Suppressor macrophage (primary cell): ENCODE results near the gene WNT7A.

Source experiments
- DNase-seq, 4 experiments: peaks; one replicate each; pipeline ENCODE4 v3.0.0-alpha.2; 2020 to 2022

Gene WNT7A

DNA sequence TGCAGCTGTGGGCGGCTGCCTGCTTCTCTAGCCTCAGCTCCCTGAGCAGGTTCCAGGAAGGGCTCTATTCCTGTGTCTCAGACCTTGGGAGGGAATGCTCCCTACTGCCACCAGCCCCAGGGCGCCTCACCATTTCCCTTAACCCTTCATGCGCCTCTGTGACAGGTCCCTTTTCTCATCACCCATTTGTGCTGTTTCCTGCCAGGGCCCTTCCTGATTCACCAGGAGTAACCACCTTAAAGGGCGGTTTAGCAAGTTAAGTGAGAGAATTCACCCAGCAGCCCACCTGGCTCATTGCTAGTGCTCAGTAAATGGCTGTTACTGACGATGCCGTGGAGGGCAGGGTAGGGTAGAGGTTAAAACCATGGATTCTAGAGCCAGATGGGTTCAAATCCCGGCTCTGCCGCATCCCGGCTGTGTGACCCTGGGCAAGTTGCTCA, 87.8 kb downstream of the WNT7A start:
- DNase-seq = no peak

GRCh38 chr3:13791198-13792050, 88.4 kb downstream of the WNT7A start:
- DNase-seq = no peak

DNA sequence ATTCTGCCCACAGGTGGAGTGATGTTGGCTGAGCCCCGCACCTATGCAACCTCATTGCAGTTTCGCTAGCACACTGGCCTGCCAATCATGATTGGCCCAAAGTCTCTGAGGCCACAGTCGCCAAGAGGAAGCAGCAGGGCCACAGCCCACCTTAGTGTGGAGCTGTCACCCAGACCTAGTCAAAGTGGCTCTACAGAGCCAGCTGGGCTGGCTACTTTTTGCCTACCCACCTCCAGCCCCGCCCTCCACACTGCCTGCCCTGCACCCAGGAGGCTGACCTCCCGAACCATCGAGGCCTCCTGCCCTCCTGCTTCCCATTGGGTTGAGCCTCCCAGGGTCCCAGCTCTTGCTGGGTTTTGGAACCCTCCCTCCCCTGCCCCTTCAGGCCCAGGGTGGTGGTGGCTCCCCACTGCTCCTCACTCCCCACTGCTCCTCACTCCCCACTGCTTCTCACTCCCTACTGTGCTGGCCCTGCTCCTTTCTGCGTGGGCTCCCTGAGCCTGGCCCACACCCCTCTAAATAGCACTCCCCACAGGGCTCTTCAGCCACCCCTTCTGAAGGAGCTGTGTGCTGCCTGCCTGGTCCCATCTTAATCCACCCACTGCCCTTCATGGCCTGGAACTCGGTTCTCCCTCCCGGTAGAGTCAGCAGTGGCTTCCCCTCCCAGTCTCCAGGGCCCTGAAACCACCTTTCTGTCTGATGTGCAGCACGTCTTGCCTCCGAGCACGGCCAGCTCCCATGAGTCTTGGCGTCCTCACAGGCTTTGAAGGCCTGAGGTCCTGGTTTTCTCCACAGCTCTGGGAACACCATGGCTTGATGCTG, 89.3 kb downstream of the WNT7A start:
- no peak for DNase-seq

DNA sequence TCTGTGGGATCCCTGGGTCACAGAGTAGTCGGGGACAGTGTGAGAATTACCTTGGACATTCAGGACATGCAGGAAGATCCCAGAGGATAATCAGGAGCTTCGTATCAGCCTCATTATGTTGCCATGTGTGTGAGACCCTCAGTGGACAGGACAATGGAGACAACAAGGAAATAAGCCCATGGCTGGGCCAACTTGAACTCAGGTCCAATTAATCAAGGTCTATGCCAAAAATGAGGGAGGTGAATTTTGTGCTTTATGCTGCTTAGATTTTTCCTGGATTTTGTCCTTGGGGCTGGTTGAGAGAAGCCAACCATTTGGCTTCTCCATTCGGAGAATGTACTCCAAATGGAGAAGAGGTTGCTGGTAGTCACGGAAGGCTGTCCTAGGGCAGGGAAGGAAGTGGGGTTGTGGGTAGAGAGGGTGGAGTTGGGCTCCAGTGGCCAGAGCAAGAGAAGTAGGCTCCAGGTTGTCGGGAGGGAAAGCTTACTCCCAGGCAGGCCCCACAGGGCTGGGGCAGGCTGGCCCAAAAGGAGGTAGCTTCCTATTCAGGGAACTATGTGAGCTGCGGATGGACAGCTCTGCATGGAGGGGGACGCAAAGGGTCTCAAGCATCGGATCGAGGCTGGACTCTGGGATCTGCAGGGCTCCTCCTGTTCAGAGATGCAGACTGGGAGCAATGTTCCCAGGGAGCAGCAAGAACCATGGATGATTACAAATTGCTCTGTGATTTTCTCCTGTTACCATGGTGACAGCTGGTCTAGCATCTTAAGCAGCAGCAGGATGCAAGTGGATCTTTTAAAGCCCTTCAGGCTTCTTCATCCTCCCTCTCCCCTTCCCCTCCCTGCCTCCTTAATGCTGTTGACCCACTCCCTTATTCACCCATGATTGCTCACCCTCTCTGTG, 91.1 kb downstream of the WNT7A start:
- DNase-seq = peak in 2 of 4 experiments; percentile 4 to 13

DNA sequence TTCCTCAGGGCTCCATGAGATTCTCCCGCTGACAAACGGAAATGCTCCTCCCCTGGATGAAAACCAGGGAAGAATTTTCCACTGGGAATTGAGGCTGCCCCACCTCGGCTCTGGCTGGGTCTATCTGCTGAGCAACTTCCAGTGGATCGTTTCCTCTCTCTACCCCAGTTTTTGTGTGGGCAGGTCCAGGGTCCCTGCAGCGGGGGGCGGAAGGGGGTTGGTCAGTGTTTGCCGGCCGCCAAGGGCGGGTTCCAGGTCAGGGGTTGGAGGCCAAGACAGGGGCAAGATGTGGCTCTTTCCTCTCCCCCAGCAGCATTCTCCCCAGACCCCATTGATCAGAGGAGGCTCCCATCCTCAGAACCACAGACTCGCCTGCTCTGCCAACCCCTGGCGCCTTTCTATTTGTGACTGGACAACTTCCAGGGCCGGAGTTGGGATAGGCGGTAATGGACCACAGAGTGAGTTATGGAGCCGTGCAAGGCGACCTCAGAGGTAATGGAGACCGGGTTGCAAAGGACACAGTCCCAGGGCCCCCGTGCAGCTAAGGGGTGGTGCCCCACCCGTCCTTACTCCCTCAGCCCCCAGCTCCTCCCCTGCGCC, 92.2 kb downstream of the WNT7A start:
- no peak for DNase-seq

DNA sequence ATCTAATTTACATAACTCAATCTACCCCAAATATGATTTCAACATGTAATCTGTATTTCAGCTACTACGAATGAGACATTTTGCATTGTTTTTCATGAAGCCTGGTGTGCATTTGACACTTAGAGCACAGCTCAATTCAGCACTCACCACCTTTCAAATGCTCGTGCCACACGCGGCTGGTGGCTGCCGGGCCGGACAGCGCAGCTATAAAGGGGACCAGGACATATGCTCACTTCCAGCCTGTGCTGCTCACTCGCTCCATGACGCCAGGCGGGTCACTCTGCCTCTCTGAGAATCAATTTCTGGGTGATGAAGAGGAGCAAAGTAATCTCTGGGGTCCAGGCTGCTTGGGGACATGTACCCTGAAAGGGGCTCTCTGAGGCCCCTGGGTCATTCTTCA, 93.1 kb downstream of the WNT7A start:
- no peak for DNase-seq

DNA sequence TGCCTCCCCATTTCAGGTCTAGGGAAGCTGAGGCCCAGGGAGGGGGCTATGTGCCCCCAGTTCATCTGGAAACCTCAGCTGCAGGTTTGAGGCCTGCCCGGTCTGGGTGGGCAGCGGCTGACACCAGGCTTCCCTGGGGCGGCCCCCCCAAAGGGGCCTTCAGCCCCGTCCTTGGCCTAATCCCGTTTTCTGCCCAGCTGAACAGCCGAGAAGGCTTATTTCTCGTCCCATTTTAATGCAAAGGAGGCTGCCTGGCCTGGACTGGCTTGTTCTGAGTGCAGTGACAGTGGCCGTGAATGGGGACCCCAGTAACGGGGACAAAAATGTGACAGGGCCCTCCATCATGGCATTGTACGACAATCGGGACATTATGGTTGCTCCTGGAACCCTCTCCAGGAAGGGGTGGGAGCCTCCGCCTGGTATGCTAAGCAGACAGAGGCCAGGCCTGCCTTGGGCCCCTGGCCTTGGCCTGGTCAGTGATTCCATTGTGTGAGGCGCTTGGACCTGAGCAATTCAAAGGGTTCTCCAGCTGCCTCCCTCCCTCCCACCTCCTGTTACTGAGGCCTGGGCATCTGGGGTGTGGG, 93.9 kb downstream of the WNT7A start:
- DNase-seq = no peak

DNA sequence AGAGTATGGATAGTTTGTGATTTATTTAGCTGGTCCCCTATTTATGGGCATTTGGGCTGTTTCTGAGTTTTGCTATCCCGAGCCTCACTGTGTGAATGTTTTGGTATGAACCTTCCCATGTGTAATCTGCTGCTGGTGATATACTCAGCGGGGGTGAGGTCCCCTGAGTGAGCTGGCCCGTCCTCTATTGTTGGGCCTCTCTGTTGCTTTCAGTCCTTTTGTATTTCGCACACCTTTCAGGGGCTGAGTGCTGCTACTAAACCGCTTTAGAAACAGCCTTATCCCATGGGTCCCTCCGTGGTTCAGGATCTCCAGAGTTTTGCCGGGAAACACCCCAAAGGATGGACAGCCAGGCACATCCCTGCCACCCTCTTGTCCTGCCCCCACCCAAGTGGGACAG, 94.5 kb downstream of the WNT7A start:
- no peak for DNase-seq

- no peak for DNase-seq
These were observed 96.4 kb downstream of the WNT7A start for GRCh38 chr3:13783476-13783875.

DNA sequence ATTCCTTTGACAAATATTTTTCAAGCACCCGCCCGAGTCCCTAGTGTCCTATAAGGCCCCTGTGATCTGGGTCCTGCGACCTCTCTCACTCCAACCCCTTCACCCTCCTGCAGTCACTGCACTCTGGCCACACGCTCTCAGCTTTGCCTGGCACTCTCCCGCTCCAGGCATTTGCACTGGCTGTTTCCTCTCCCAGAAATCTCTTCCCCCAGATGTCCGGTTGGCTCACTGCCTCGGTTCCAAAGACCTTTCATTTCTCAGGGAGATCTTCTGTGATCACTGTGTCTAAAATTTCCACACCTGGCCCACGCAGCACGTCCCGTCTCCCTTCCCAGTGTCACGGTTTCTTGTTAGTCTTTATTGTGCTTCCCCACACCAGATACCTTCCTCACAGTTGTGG, 97.4 kb downstream of the WNT7A start:
- no peak for DNase-seq

DNA sequence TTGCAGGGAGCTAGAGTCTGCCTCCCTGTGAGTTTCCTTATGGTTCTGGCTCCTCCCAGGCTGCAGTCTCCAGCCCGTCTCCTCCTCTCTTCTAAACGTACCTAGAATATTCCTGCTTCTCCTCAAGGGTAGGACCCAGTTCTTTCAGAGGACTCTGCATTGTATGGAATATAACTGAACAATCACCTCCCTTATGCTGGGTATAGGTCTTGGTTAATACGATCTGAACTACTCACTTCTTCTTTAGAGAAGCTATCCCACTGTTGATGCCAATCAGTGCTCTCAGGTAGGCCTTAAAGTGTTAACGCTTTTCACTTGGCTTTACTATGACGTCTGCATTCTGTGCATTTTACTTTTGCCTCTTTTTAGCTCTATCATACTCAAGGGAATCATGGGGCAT, 98.5 kb downstream of the WNT7A start:
- DNase-seq = no peak

DNA sequence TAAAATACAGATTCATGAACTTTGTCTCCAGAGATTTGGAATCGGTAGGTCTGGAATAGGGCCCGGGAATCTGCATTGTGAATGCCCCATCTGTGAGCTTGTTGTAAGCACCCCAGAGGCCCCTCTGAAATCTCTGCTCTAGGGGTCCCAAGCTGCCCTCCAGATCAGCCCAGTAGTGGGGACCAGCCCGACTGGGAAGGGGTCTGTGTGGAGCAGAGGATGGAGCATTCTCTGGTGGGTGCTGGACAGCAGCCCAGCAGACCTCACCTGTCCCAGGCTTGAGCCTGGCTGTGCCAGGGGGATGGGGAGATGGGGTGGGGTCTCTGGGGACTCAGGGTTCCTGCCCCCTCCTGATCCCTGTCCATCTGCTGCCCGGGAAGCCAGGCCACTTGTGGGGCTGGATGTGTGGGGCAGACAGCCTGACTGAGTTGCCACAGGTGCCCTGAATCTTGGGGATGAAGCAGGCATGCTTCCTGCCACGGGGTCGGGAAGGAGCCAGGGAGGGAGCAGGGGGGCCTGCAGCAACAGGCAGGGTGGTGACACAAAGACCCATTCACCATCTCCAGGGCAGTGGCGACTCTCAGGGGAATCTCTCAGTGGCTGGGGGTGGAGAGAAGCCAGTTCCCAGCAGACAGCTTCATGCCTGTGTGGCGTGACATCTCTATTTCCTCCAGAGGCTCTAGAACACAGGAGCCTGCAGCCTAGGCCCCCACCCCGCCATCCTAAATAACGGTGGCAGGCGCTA, 99.3 kb downstream of the WNT7A start:
- DNase-seq = no peak

GRCh38 chr3:13776253-13777050, 103.4 kb downstream of the WNT7A start:
- DNase-seq = no peak

GRCh38 chr3:13772885-13773745, 106.8 kb downstream of the WNT7A start:
- DNase-seq = no peak

DNA sequence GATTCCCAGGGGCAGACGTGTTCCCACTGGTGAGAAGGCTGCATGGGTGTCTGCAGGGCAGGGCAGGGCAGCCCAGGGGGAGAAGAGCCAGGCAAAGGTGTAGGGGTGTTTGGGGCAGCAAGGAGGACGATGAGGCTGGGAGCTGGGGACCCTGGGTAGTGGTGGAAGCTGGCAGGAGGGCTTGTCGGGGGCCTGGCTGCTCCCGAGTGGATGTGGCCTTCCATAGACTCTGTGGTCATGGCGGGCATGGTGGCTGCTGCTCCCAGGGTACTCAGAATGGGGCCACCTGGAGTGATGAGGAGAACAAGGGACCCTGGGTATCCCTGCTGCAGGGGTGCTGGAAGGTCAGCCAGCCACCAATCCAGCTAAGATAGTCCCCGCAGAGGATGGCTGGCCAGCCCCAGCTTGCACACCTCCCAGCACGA, 107.5 kb downstream of the WNT7A start:
- DNase-seq = no peak

- no peak for DNase-seq
These were observed 108.4 kb downstream of the WNT7A start for GRCh38 chr3:13771496-13771895.

- peak in 2 of 4 experiments; percentile 4 to 15 for DNase-seq
These were observed 109.4 kb downstream of the WNT7A start for GRCh38 chr3:13770170-13771169.

GRCh38 chr3:13769422-13769821, 110.4 kb downstream of the WNT7A start:
- DNase-seq = no peak
